Adrenal gland (tissue), 5 donors: ENCODE data around the gene CMIP.

Experiments used
- POLR2A ChIP-seq, 2 donors: fragments of 450-650 bp; IDR thresholded peaks; one replicate each; pipeline ENCODE4 v1.6.1; 2017; ENCODE audit warnings: antibody characterized with exemption in 2 of 2, mild to moderate bottlenecking in 2 of 2, moderate library complexity in 1 of 2
- TF ChIP-seq, protein P1 (sequence below), 6 experiments: fragments of 450-650 bp in 4 of 6; fragments of 200-600 bp in 2 of 6; sonication (generic) in 1 of 6; IDR thresholded peaks; 1 replicate in 5 of 6; 2 replicates in 1 of 6; pipeline versions ENCODE4 v1.5.1 to v1.8.0; 2016 to 2021; ENCODE audit warnings: antibody characterized with exemption in 6 of 6, mild to moderate bottlenecking in 2 of 6, moderate library complexity in 1 of 6
- donor health status: DM: no; HTN: no; CAD: no.

DNA sequence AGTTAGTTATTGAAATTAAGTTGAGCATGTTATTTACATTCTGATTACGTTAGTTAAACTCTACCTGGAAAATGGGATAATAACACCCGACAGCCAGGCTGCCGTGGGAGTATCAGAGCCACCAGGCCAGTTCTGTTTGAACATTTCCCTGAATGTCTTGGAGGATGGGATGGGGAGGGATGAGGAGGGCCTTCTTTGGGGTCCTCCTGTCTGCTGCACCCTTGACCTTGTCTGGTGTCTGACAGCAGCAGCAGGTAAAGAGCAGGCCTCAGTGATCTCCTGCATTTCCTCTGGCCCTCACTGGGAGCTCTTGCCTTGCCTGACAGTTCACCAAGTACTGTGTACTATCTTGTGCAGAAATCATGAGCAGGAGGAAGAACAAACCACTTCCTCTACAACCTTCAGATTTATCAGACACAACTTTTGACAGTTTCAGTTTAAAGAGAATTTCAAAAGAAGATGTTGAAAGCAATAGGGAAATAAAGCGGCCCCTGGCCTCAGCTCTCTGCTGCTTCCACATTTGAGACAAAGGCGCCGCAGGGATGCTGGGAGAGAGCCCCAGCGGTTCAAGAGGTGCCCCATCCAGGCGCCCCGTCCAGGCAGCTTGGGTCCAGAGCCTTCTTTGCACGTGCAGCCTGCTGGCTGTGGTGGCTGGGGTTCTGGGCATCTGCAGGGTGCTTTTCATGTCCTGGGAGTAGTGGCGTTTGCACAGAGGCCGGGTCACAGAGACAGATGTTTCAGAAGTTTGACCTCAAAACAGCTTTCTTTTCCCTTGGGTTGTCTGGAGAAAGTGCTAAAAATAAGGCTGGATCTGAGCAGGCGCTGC, 25.3 kb downstream of the CMIP start:
- TF ChIP-seq POLR2A (IDR thresholded peaks at IDR 0.05) = no peak
- TF ChIP-seq, protein P1, sequence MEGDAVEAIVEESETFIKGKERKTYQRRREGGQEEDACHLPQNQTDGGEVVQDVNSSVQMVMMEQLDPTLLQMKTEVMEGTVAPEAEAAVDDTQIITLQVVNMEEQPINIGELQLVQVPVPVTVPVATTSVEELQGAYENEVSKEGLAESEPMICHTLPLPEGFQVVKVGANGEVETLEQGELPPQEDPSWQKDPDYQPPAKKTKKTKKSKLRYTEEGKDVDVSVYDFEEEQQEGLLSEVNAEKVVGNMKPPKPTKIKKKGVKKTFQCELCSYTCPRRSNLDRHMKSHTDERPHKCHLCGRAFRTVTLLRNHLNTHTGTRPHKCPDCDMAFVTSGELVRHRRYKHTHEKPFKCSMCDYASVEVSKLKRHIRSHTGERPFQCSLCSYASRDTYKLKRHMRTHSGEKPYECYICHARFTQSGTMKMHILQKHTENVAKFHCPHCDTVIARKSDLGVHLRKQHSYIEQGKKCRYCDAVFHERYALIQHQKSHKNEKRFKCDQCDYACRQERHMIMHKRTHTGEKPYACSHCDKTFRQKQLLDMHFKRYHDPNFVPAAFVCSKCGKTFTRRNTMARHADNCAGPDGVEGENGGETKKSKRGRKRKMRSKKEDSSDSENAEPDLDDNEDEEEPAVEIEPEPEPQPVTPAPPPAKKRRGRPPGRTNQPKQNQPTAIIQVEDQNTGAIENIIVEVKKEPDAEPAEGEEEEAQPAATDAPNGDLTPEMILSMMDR (IDR thresholded peaks at IDR 0.05) = no peak
